Dedifferentiated amniotic fluid mesenchymal stem cell (primary cell): Measurements from ENCODE around the gene HES3.

Experiments used
- DNase-seq: peaks from one replicate; pipeline ENCODE4 v3.0.0-alpha.2; 2016; ENCODE audit errors: extremely low spot score

HES3 gene

DNA sequence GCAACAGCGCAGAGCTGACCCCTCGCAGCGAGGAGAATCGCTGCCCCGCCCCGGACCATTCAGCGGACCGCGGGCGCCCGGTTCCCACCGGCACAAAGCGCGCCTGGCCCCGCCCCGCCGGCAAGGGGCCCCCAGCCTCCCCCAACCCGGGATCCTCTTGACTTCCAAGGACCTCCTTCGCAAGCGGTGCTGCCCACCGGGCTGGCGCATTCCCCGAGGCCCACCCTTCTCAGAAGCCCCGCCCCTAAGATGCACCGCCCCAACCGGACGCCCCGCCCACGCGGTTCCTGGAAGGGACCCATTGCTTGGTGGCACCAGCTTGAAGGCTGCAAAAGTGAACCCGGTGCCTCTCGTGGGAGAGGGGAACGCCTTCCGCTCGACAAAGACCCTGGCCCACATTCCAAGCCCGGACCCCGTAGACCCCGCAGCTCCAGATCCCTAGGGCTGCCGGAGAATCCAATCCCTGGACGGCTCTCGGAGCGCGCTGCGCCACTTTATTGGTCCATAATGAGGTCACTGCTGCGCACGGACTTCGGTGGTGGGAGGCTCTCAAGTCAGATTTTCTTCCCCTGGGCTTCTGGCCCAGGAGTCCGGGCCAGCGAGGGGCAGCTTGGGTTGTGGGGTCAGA, 2.0 kb downstream of the HES3 start:
- no peak for DNase-seq

DNA sequence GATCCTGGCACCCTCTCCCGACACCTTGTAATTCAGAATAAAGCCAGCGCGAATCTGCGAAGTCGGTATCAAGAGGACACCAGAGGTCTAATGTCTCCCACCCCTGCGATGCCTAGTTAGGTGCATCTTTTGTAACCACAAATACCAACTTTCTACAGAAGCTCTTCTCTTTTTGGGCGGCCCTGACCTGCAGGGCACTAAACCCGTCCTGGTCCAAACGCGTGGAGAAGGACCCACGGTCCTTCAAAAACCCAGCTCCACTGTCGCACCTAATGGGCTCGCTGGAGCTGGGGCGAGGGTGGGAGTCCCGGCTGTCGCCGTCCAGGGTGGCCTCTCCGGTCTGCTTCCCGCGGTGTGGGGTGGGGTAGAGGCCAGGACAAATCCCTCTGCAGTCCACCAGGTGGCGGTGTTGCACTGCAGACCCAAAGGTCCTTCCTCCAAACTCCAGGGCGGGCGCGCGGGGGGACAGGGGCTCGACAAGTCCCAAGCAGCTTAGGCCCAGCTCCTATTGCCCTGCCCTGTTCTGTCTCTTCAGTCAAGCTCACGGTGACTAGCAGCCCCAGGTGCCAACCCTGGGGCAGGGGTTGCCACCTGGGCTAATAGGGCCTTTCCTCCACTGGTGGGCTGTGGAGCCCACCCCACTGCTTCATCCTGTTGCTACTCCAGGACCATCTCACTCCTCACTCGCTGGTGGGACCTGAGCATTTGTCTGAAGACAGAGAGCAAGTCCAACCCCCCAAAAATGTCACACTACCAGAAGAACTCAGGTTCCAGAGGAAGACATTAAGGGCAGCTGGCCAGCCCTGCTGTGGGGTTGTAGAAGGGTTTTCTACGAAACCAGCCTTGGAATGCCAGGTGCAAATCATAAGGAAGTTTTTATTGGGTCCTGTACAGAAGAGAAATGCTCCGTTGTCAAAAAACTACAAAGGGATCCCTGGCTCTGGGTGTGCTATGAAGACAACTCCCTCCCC, 2.8 kb downstream of the HES3 start:
- peak; percentile 58 for DNase-seq

DNA sequence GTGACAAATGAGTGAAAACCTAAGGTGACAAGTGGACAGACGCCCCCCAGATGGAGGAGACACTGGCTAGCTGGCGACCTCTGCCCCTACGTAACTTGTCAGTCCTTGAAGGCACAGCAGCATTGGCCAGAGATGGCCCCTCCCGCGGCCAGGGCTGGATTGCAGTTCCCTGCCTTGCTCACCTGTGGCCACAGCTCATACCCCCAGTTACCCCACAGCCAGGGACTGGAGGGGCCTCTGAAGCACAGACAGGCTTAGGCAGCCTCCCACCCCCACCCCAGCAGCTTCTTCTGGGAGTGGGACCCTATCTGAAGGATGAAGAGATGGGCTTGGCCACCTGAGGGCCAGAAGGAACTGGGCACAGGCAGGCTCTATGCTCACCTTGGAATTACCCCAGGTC, 3.7 kb downstream of the HES3 start:
- DNase-seq: no peak

DNA sequence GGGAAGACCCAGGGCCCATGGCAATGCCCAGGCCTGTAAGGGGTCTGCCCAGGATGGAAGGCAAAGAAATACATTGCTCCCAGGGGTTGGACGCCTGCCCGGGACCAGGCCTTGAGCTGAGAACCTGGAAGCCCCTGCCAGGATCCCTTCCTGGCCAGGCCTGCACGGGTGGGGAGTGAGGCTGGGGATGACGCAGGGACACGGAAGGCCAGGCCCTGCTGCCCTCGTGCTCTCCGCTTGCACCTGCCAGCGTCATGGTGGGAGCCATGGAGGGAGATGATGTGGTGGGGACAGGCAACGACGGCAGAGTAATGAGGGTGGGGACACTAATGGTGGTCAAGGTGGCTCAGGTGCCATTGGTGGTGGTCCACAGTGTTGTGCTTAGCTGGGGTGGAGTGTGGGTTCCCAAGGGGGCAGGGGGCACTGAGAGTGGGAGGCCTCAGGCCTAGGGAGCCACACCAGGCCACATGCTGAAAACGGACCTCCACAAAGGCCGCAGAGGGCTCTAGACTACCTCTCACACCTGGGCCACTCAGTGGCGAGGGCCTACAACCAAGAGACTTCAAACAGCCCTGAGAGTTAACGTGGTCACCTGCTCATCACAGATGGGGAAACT, 4.3 kb downstream of the HES3 start:
- DNase-seq: no peak

DNA sequence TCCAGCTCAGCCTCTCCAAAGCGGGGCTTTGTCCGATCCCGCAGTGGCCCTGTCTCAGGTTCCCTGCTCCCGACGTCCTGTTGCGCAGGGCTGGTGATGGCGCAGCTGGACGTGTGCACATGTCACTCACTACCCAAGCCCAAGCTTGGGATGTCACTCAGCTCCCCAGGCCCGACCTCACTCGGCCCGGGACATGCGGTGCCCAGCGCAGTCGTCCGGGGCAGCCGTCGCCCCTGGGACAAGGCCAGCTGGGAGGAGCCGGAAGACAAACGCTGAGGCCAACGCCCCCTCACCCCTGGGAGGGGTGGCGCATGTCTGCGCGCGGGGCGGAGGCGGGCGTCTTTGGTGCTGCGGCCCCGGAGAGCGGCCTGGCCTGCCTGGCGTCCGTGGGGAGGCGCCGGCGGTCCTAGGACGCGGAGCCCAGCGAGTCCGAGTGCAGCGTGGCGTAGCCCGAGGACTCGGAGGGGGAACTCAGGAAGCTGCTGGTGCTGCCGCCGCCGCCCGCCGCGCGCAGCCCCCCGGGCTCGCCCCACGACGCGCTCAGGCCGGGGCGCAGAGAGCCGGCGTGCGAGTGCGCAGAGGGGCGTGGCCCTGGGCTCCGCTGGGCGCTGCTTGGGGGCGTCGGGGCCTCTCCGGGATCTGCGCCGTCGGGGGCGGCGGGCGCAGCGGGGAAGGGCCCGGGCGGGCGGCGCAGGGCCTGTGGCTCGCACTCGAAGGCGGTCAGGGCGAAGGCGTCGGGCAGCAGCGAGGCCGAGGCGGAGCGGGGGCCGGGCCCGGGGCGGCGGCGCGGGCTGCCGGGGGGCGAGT, 5.2 kb downstream of the HES3 start:
- no peak for DNase-seq

DNA sequence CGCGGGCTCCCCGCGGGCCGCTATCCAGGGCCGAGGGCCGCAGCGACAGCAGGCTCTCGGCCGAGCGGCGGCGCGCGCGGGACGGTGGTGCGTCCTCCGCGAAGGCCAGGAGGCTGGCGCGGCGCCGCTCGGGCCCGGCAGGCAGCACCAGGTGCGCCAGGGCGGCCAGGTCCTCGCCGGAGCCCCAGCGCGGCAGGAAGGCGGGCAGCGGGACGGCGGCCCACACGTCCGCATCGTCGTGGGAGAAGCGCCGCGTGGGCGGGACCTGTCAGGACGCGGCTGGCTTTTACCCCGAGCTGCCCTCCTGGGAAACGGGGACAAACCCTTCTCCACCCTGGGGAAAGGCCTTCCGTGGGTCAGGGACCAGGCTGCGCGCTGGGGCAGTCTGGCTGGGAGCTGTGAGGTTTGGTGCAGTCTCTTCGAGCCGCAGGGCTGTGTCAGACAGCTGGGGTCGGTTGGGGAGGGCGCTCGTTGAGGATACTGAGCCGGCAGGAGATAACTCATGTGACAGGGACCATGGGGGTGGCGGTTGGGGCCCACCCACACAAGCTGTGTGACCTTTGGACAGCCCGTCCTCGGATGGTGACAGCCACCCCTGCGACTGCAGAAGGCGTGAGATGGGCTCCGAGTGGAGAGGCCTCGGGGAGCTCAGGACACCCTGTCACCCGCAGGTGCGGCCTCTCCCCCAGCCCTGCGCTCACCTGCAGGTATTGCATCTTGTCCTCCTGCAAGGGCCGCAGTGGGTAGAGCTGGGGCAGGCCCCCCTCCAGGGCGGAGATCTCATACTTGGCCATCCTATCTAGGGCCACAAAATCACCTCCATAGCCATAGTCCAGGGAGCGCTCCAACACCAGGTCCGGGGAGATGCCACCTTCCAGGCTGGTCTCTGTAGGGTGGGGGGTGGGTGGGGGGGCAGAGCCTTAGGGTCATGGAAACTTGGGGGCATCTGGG, 6.0 kb downstream of the HES3 start:
- DNase-seq: no peak

DNA sequence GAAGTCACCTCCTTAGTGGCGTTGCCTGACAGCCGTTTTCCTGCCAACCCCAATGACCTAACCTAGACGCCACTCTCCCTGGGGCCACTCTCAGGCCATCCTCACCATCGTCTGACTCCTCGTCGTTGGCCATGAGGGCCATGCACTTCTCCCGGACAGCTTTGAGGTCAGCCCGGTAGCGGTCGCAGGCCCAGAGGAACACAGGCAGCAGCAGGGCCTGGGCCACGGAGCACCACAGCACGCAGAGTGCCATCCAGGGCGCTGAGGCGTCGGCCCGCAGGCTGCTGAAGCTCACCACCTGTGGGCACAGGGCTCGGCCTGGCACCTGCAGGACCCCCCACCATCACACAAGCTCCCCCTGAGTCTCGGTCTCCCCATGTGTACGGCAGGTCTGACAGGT, 7.3 kb downstream of the HES3 start:
- no peak for DNase-seq

DNA sequence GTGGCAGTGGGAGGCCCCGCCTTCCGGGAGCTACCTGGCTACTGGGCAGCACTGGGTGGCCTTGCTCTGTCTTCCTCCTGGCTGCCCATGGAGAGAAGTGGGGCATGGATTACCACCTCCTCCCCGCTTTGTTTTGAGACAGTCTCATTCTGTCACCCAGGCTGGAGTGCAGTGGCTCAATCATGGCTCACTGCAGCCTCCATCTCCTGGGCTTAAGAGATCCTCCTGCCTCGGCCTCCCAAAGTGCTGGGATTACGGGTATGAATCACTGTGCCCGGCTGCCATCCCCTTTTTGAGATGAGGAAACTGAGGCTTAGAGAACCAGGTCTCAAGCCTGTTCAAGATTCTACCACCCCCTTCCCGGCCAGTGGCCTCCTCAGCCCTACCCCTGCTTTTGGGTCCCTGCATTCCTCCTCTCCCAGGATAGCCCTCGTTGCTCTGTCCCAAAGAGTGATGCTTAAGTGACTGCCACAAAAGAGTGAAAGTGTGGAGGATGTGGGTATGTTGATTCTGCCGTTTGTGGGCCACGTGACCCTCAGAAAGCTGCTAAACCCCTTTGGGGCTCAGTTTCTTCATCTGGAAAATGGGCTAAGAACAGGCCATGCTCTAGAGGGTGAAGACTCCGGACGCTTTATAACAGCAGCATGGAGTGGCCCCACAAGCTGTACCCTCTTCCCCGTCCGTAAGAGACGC, 7.8 kb downstream of the HES3 start:
- no peak for DNase-seq

DNA sequence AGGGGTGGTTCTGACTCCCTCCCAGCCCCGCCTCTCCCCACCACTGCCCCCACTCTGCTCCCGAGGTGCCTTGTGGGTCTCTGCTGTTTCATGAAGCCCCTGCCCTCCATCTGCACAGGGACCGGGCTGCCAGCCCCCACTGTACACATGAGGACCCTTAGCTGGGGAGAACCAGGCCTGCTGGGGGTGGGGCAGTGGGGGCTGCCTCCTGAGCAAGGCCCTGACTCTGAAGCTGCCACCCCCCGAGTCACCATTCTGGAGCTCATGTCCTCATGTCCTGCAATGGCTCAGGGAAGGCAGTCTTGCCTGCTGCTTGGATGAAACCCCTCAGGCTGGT, 8.4 kb downstream of the HES3 start:
- no peak for DNase-seq

DNA sequence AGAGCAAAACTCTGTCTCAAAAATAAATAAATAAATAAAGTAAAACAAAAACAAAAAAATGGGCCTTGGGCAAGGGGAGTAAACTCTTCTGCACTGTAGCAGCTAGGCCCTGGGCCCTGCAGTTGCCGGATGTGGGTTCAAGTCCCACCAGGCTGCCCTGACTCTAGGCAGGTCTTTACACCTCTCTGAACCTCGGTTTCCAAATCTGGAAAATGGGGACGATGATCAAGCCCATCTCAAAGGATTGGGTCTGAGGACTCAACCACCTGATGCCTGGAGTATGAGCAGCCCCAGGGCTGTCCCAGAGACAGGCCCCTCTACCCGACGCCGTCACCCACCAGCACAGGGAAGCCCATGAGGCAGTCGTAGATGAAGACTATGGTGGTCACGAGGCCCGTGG, 9.4 kb downstream of the HES3 start:
- no peak for DNase-seq

DNA sequence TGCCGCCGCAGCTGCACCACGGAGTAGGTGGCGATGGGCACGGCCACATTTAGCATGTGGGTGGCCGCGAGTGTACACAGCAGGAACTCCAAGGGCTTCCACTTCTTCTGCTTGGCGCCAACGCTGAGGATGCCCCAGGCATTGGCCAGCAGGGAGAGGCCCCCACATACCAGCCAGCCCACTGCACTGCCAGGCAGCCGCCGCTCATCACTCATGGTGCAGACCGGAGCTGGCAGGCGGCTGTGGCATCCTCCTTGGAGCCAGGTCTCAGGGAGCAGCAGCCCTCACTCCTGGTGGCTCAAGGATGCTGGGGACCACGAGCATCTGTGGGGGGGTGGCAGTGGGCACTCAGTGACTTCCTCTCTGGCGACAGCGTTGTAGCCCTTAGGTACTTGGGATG, 10.7 kb downstream of the HES3 start:
- DNase-seq: no peak

DNA sequence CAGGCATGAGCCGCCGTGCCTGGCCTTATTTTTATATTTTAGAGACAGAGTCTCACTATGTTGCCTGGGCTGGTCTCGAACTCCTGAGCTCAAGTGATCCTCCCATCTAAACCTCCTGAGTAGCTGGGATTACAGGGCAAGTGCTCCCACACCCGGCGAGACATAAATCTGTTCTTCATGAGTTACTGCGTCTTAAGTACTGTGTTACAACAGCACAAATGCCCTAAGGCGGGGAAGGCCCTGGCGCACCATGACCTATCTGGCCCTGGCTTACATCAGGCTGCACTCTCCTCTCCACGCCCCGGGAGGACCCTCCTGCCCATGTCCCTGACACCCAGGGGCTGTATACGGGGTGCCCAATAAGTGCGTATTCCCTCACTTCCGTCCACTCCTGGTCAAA, 12.7 kb downstream of the HES3 start:
- DNase-seq: no peak

DNA sequence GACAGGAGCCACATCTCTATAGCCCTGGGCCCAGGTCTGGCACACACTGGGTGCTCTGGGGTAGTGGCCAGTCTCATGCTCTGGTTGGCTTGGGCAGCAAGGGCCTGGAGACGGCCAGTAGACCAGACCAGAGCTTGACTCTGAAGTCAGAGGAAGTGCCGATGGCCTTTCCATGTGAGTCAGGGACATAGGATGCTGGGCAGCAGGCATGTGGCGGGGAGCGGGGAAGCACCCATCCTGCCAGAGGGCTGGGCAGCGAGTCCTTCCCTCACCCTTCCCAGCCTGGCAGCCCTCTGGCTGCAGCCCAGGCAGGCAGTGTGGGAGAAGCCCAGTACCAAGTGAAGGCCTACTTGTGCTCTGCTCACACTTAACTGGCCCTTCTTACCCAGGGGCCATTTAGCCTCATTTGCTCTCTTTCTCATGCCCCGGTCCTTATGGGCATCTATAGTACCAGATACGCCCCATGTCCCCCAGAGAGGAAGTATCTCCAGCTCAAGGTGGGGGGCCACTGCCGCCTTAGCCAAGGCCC, 13.6 kb downstream of the HES3 start:
- no peak for DNase-seq

DNA sequence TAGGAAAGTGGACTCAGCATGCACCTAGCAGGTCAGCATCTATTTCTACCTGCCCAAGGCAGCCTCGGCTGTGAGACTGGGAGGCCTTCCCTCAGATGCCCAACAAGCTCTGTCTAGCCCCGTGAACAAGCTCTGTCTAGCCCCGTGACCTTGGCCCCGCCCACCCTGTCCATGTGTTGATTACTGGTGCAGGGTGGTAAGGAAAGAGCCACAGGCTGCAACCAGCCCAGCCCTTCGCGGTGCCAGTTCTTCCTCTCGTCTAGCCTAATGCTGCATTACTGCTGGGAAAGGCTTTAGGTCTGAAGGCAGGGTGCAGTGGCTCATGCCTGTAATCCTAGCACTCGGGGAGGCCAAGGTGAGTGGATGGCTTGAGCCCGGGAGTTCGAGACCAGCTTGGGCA, 14.7 kb downstream of the HES3 start:
- DNase-seq: no peak

DNA sequence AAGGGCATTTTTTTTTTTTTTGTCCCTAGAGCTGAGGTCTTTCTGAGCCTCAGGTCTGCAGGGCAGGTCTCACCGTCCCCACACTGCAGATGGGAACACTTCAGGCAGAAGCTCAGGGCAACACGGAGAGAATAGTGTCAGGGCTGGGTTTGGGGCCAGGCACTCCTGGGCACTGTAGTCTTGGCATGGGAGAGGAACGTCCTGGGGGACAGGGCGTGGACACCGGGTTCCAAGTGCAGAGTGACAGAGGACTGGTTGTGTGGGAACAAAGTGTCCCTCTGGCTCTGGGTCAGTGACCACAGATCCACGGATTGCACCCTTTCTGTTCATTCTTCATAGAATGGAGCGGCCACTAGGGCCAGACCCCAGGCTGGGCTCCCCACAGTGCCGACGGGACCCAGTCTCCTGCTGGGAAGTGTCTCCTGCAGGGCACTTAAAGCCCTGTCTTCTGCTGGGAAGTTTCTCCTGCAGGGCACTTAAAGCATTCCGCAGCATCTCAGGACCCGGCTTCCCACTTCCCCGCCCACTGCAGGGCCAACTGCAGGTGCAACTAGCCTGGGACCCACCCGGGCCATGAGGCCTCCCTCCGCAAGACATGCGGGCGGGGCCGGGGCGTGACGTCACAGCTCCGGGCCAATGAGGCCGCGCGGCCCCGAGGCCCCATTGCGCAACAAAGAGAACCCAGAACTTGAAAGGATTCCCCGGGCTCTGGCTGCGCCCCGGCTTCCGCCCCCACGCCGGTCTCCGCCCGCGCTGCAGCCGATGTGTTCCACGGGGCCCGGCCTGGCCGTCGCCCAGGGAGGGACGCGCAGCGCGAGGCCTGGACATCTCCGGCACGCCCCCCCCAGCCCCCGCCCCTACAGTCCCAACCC, 15.7 kb downstream of the HES3 start:
- DNase-seq: peak; percentile 57

DNA sequence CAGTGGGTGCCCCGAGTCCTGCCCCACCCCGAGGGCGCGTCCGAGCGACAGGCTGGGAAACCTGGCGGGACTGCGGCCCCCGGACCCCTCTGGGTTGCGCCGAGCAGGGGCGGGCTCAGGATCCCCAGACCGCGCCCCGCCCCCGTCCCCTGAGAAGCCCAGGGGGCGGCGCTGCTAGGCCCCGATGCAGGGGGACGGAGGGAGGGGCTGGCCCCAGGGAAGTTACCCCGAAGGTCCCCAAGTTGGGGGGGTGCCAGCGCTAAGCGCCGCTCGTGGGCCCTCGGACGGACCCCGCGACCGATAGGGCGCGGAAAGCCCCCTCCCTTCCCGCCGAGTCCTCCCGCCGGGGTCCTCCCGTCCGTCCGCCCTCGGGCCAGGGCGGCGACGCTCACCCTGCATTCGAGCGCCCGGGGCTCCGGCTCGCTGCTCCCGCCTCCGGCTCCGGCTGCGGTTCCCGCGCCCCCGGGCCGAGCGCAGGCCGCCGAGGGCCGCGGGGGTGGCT, 16.5 kb downstream of the HES3 start:
- DNase-seq: no peak

DNA sequence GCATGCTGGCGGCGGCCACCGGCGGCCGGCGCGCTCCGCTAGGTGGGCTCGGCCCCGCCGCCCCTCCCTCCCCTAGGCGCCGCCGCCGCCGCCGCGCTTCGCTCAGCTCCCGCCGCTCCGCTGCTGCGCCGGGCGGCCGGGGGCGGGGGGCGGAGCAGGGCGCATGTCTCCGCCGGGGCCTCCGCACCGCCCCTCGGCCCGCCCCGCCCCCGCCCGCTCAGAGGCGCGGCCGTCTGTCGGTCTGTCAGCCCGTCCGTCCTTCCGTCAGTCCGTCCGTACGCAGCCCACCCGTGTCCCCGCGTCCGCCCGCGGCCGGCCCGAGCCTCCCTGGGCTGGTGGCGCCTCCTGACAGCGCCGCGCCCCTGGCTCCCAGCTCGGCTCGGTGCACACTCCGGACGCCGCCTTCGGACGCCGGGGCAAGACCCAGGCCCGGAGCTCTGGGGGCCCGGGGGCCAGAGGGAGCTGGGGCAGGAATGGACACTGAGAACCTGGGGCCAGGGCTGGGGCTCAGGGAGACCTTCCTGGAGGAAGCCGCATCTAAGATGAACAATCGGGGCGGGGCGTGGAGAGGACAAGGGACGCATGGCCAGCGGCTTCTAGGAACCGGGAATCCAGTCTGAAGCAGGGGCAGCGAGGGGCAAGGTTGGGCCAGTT, 17.1 kb downstream of the HES3 start, which contains the start of gene GPR153:
TSS of gene GPR153 (minus strand) at position 138 of the 654 bp plus-strand sequence. CDS start 6,193 bp downstream, outside the sequence.
- no peak for DNase-seq

DNA sequence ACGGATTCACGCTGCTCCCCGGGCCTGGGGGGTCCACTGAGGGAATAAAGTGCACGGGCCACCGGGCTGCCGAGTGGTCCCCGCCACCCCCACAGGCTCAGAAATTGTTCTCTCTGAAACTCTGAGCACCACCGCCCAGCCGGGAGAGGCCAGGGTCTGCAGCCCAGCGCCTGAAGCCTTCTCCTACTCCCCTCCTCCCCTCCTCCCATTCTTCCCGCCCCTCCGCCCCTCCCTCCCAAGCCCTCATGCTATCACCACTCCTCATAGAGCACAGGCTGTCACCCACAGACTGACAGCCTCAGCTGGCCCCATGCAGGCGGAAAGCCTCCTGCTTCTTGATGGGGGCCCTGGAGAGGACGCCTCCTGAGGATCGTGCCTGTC, 17.6 kb downstream of the HES3 start:
- DNase-seq: no peak
